Uterus (tissue), 4 donors: ENCODE data around the gene ATP5MK. TPM values are rescaled to one million over a fixed set of nuclear protein-coding genes. Genes with fewer than 3 reads are reported as not detected.
"Not testable (repeated sequence)": the region's sequence is repeated elsewhere in the genome, so short reads cannot be mapped to it uniquely, and the experiment has no call there.

ENCODE experiments used
- DNase-seq, 2 donors: peaks; one replicate each; pipeline ENCODE4 v3.0.0-alpha.2; 2019 to 2020
- H3K27ac ChIP-seq, 2 donors: fragments of 200-600 bp; sonication (generic); 1 replicate in 1 of 2; 2 replicates in 1 of 2; pipeline ENCODE4 v1.5.1; 2016 to 2018
- H3K27me3 ChIP-seq, 2 donors: fragments of 200-600 bp; sonication (generic); one replicate each; pipeline ENCODE4 v1.5.1; 2018 to 2019; ENCODE audit warnings: control low read depth in 1 of 2
- H3K36me3 ChIP-seq, 2 donors: fragments of 200-600 bp; sonication (generic); one replicate each; pipeline ENCODE4 v1.5.1; 2019; ENCODE audit warnings: control low read depth in 1 of 2
- H3K4me1 ChIP-seq, 2 donors: fragments of 200-600 bp; sonication (generic); one replicate each; pipeline ENCODE4 v1.5.1; 2018 to 2019; ENCODE audit warnings: control low read depth in 1 of 2
- H3K4me3 ChIP-seq, 2 donors: fragments of 200-600 bp; sonication (generic); 1 replicate in 1 of 2; 2 replicates in 1 of 2; pipeline ENCODE4 v1.5.1; 2018 to 2019; ENCODE audit warnings: mild to moderate bottlenecking in 1 of 2
- H3K9me3 ChIP-seq, 2 donors: fragments of 200-600 bp; sonication (generic); one replicate each; pipeline ENCODE4 v1.5.1; 2019; ENCODE audit warnings: control low read depth in 1 of 2
- CTCF ChIP-seq, 4 experiments: fragments of 200-600 bp in 2 of 4; fragments of 450-650 bp in 2 of 4; sonication (generic) in 2 of 4; IDR thresholded peaks; one replicate each; pipeline ENCODE4 v1.5.1; 2016 to 2019; ENCODE audit warnings: antibody characterized with exemption in 4 of 4, mild to moderate bottlenecking in 2 of 4, moderate library complexity in 1 of 4
- POLR2A ChIP-seq, 2 donors: fragments of 450-650 bp; IDR thresholded peaks; one replicate each; pipeline ENCODE4 v1.6.1; 2016; ENCODE audit warnings: antibody characterized with exemption in 2 of 2, mild to moderate bottlenecking in 1 of 2, moderate library complexity in 1 of 2
- intact Hi-C: fragments of 100-400 bp; cut with DNase I; formaldehyde crosslinking; loops from one replicate; pipeline ENCODE4 v1.15.1; 2023; ENCODE audit warnings: low total_unique reads
- total RNA-seq, 4 donors: library from RNA; depleted of rRNA in 3 of 4; stranded (reverse); fragments of >200 nt in 3 of 4; gene quantifications; one replicate each; pipeline versions ENCODE4 v1.1.0 to v1.2.4, GENCODE V29; 2014 to 2023
- donor health status: DM: yes; HTN: yes; CAD: no.

The ATP5MK gene
- total RNA-seq, 4 donors from 2014 or later = 74.1 to 379 (median 185) TPM

- peaks cover 0 to 6% of the 10 kb centered on the region in 2 donors for H3K4me1 ChIP-seq
- intact Hi-C loops = no loop called here
- no peaks in the 10 kb centered on the region for H3K36me3 ChIP-seq
These were observed 22.0 kb downstream of the ATP5MK start for GRCh38 chr10:103374263-103374662.

GRCh38 chr10:103373544-103373943, 22.7 kb downstream of the ATP5MK start:
- Histone ChIP-seq H3K4me3 (no peak overlapping the region), H3K36me3 (no peaks in the 10 kb centered on the region), H3K27me3 (no peaks in the 10 kb centered on the region), H3K27ac (no peak overlapping the region), H3K4me1 (peaks cover 0 to 10% of the 10 kb centered on the region in 2 donors), H3K9me3 (no peaks in the 10 kb centered on the region)
- DNase-seq = no peak
- intact Hi-C loops = no loop called here
- TF ChIP-seq POLR2A (IDR thresholded peaks at IDR 0.05) (no peak), CTCF (IDR thresholded peaks at IDR 0.05) (no peak)

More at GRCh38 chr10:103374263-103374662, 22.0 kb downstream of the ATP5MK start:
- Histone ChIP-seq H3K27ac (no peak overlapping the region), H3K4me3 (no peak overlapping the region), H3K9me3 (no peaks in the 10 kb centered on the region), H3K27me3 (no peaks in the 10 kb centered on the region)
- no peak for DNase-seq
- TF ChIP-seq POLR2A (IDR thresholded peaks at IDR 0.05) (no peak), CTCF (IDR thresholded peaks at IDR 0.05) (no peak)

- intact Hi-C loops = no loop called here
- no peaks in the 10 kb centered on the region for H3K27me3 ChIP-seq
- H3K4me3 ChIP-seq = peak within 1 kb of the TSS; percentile 75 to 76
- H3K4me1 ChIP-seq = peaks cover 0 to 10% of the 10 kb centered on the region in 2 donors
- no peaks in the 10 kb centered on the region for H3K36me3 ChIP-seq
- DNase-seq = peak; percentile 89 to 92
- H3K27ac ChIP-seq = peak within 1 kb of the TSS; percentile 80 to 85
- peak; percentile 91 to 95 for TF ChIP-seq POLR2A (IDR thresholded peaks at IDR 0.05)
- peak in 2 of 4 experiments; percentile 35 for TF ChIP-seq CTCF (IDR thresholded peaks at IDR 0.05)
- no peaks in the 10 kb centered on the region for H3K9me3 ChIP-seq
These were observed 28.3 kb downstream of the ATP5MK start, which contains the start of gene TAF5 for GRCh38 chr10:103367782-103368518. TAF5 (plus strand) TSS chr10:103367976; CDS start chr10:103367990, 14 bp downstream.

- Histone ChIP-seq H3K9me3 (no peaks in the 10 kb centered on the region), H3K27ac (peak overlapping the region; percentile 80 to 85), H3K4me1 (peaks cover 0 to 10% of the 10 kb centered on the region in 2 donors), H3K36me3 (no peaks in the 10 kb centered on the region), H3K27me3 (no peaks in the 10 kb centered on the region), H3K4me3 (peak overlapping the region; percentile 75 to 76)
- TF ChIP-seq CTCF (IDR thresholded peaks at IDR 0.05) (no peak), POLR2A (IDR thresholded peaks at IDR 0.05) (no peak)
- no peak for DNase-seq
- intact Hi-C loops = no loop called here
These were observed 28.9 kb downstream of the ATP5MK start for GRCh38 chr10:103367379-103367781.

GRCh38 chr10:103360791-103361190, 35.5 kb downstream of the ATP5MK start:
- H3K27ac ChIP-seq, H3K4me3 ChIP-seq, DNase-seq, H3K4me1 ChIP-seq, H3K9me3 ChIP-seq, H3K36me3 ChIP-seq, H3K27me3 ChIP-seq, intact Hi-C loops: not testable (repeated sequence)

- H3K36me3 ChIP-seq, H3K4me1 ChIP-seq, H3K27ac ChIP-seq, H3K9me3 ChIP-seq, H3K27me3 ChIP-seq, intact Hi-C loops, H3K4me3 ChIP-seq, DNase-seq: not testable (repeated sequence)
These were observed 36.8 kb downstream of the ATP5MK start for GRCh38 chr10:103359493-103359892.
